CD14-positive monocyte (primary cell): ENCODE data around the gene SLC22A12. TPM values are rescaled to one million over a fixed set of nuclear protein-coding genes. Genes with fewer than 3 reads are reported as not detected.

Source experiments
- DNase-seq, 3 donors: peaks; one replicate each; pipeline ENCODE4 v3.0.0-alpha.2; 2011 to 2022
- H2AFZ ChIP-seq: 2 replicates; pipeline ENCODE4 v1.6.0; 2012; ENCODE audit warnings: mild to moderate bottlenecking, low read depth, low read length, inconsistent platforms; ENCODE audit not compliant: insufficient read depth, poor library complexity, severe bottlenecking
- H3K27ac ChIP-seq, 2 donors: 1 replicate in 1 of 2; 2 replicates in 1 of 2; pipeline ENCODE4 v1.5.1; 2012 to 2013; ENCODE audit warnings: low read length in 2 of 2, control low read depth in 1 of 2, inconsistent platforms in 1 of 2, low read depth in 1 of 2, mild to moderate bottlenecking in 1 of 2
- H3K27me3 ChIP-seq, 2 donors: one replicate each; pipeline versions ENCODE4 v1.6.0 to v1.6.1; 2011 to 2013; ENCODE audit warnings: low read length in 2 of 2; ENCODE audit not compliant: control insufficient read depth in 2 of 2, insufficient read depth in 2 of 2
- H3K36me3 ChIP-seq, 2 donors: replicated peaks in 1 of 2; 1 replicate in 1 of 2; 2 replicates in 1 of 2; pipeline versions ENCODE4 v1.5.1 to v1.6.1; 2012 to 2013; ENCODE audit warnings: low read length in 2 of 2, control low read depth in 1 of 2, inconsistent platforms in 1 of 2, mild to moderate bottlenecking in 1 of 2; ENCODE audit not compliant: insufficient read depth in 2 of 2, control insufficient read depth in 1 of 2
- H3K4me1 ChIP-seq, 2 donors: 1 replicate in 1 of 2; 2 replicates in 1 of 2; pipeline versions ENCODE4 v1.5.1 to v1.6.1; 2012 to 2013; ENCODE audit warnings: low read length in 2 of 2, control low read depth in 1 of 2, inconsistent platforms in 1 of 2, mild to moderate bottlenecking in 1 of 2, moderate library complexity in 1 of 2; ENCODE audit not compliant: insufficient read depth in 2 of 2, control insufficient read depth in 1 of 2
- H3K4me2 ChIP-seq: replicated peaks from 2 replicates; pipeline ENCODE3; 2012; ENCODE audit warnings: low read length, moderate library complexity, mild to moderate bottlenecking; ENCODE audit not compliant: poor library complexity, severe bottlenecking; ENCODE audit errors: extremely low read depth
- H3K4me3 ChIP-seq, 3 experiments: fragments of 200-600 bp in 1 of 3; sonication (generic) in 1 of 3; replicated peaks in 1 of 3; 1 replicate in 2 of 3; 2 replicates in 1 of 3; pipeline ENCODE4 v1.5.1; 2011 to 2013; ENCODE audit warnings: low read length in 3 of 3, mild to moderate bottlenecking in 3 of 3, control low read depth in 2 of 3, low read depth in 2 of 3, inconsistent platforms in 1 of 3, moderate library complexity in 1 of 3
- H3K79me2 ChIP-seq: 2 replicates; pipeline ENCODE4 v1.6.0; 2012; ENCODE audit warnings: mild to moderate bottlenecking, control low read depth, inconsistent platforms, low read length, moderate library complexity; ENCODE audit not compliant: insufficient read depth
- H3K9ac ChIP-seq: 2 replicates; pipeline ENCODE4 v1.6.0; 2017; ENCODE audit warnings: low read length, mild to moderate bottlenecking; ENCODE audit not compliant: insufficient read depth, poor library complexity, severe bottlenecking
- H3K9me3 ChIP-seq, 2 donors: replicated peaks in 1 of 2; 1 replicate in 1 of 2; 2 replicates in 1 of 2; pipeline versions ENCODE4 v1.5.1 to v1.6.1; 2012 to 2013; ENCODE audit warnings: low read length in 2 of 2, control low read depth in 1 of 2; ENCODE audit not compliant: control insufficient read depth in 1 of 2, insufficient read depth in 1 of 2
- H4K20me1 ChIP-seq: 2 replicates; pipeline ENCODE4 v1.6.0; 2012; ENCODE audit warnings: mild to moderate bottlenecking, low read length, control low read depth, moderate library complexity; ENCODE audit not compliant: insufficient read depth
- H3K27ac Mint-ChIP-seq, 7 donors: one replicate each; pipeline ENCODE4 v1.8.0; 2020; ENCODE audit warnings: mild to moderate bottlenecking in 7 of 7, mixed read lengths in 7 of 7, moderate library complexity in 6 of 7, inconsistent platforms in 2 of 7
- H3K27me3 Mint-ChIP-seq, 3 donors: one replicate each; pipeline ENCODE4 v1.8.0; 2021 to 2022; ENCODE audit warnings: low read depth in 3 of 3, mild to moderate bottlenecking in 3 of 3, mixed read lengths in 3 of 3, moderate library complexity in 3 of 3, inconsistent platforms in 1 of 3
- H3K36me3 Mint-ChIP-seq, 2 donors: one replicate each; pipeline ENCODE4 v1.8.0; 2020; ENCODE audit warnings: mixed read lengths in 2 of 2, inconsistent platforms in 1 of 2, mild to moderate bottlenecking in 1 of 2
- H3K4me1 Mint-ChIP-seq: one replicate; pipeline ENCODE4 v1.8.0; 2020; ENCODE audit warnings: mild to moderate bottlenecking, mixed read lengths
- H3K4me3 Mint-ChIP-seq, 2 donors: one replicate each; pipeline ENCODE4 v1.8.0; 2020; ENCODE audit warnings: mild to moderate bottlenecking in 2 of 2, mixed read lengths in 2 of 2, moderate library complexity in 1 of 2
- H3K9me3 Mint-ChIP-seq, 7 donors: one replicate each; pipeline ENCODE4 v1.8.0; 2020 to 2022; ENCODE audit warnings: mixed read lengths in 7 of 7, mild to moderate bottlenecking in 6 of 7, moderate library complexity in 6 of 7, inconsistent platforms in 2 of 7
- CTCF ChIP-seq: fragments of 200-600 bp; IDR thresholded peaks from one replicate; pipeline ENCODE4 v1.8.0; 2022; ENCODE audit warnings: antibody characterized with exemption, mild to moderate bottlenecking
- WGBS: methylation state at CpG from one replicate; pipeline ENCODE4 v1.1.5; 2013; ENCODE audit warnings: missing lambda C conversion rate; ENCODE audit not compliant: insufficient coverage; 5-methylcytosine and 5-hydroxymethylcytosine counted together
- intact Hi-C, 2 donors: fragments of 100-400 bp; cut with micrococcal nuclease; formaldehyde crosslinking; loops; one replicate each; pipeline versions ENCODE4 v1.15.0 to v1.15.1; 2023
- polyA plus RNA-seq, 3 donors: library from polyadenylated mRNA; depleted of rRNA in 1 of 3; unstranded in 2 of 3; stranded (reverse) in 1 of 3; fragments of 300-500 nt in 2 of 3; fragments of >200 nt in 1 of 3; fragmentation: Illumina TruSeq in 2 of 3; gene quantifications; 1 replicate in 2 of 3; 2 replicates in 1 of 3; pipeline ENCODE4 v1.2.3, GENCODE V29; 2012 to 2021

Gene SLC22A12
- polyA plus RNA-seq, 3 donors: not detected

- Mint-ChIP-seq H3K27me3 (peaks cover 4 to 7% (median 5%) of the 10 kb centered on the region in 3 donors), H3K4me1 (peaks cover 7% of the 10 kb centered on the region), H3K9me3 (peaks cover 0 to 3% (median 0%) of the 10 kb centered on the region in 7 donors), H3K4me3 (no peak overlapping the region), H3K27ac (no peak overlapping the region), H3K36me3 (no peaks in the 10 kb centered on the region)
- DNase-seq: no peak
- no peaks in the 10 kb centered on the region for H3K4me1 ChIP-seq
- intact Hi-C loops: no loop called here
- no peaks in the 10 kb centered on the region for H3K36me3 ChIP-seq
- H4K20me1 ChIP-seq: no peaks in the 10 kb centered on the region
- no peak overlapping the region for H3K4me2 ChIP-seq
- H3K79me2 ChIP-seq: no peaks in the 10 kb centered on the region
- 92% methylated on average over 19 of the region's 19 CpGs for WGBS
- no peak overlapping the region for H3K9ac ChIP-seq
- TF ChIP-seq CTCF: no peak
- H3K27ac ChIP-seq: no peak overlapping the region
- H3K27me3 ChIP-seq: no peaks in the 10 kb centered on the region
- H3K4me3 ChIP-seq: no peak overlapping the region
- H2AFZ ChIP-seq: no peak overlapping the region
- H3K9me3 ChIP-seq: no peaks in the 10 kb centered on the region
Measured at GRCh38 chr11:64600281-64600992, 9.4 kb downstream of the SLC22A12 start.

GRCh38 chr11:64601605-64602465 is 10.8 kb downstream of the SLC22A12 start:
- H3K4me1 Mint-ChIP-seq: peaks cover 10% of the 10 kb centered on the region
- Histone ChIP-seq H3K9ac (no peak overlapping the region), H3K27ac (no peak overlapping the region), H3K36me3 (no peaks in the 10 kb centered on the region), H4K20me1 (no peaks in the 10 kb centered on the region), H3K79me2 (no peaks in the 10 kb centered on the region), H3K4me2 (no peak overlapping the region), H3K27me3 (no peaks in the 10 kb centered on the region), H3K9me3 (no peaks in the 10 kb centered on the region), H2AFZ (no peak overlapping the region), H3K4me1 (no peaks in the 10 kb centered on the region), H3K4me3 (no peak overlapping the region)
- H3K4me3 Mint-ChIP-seq: no peak overlapping the region
- intact Hi-C loops: no loop called here
- peak overlapping the region in 1 of 7 donors; percentile 1 for H3K27ac Mint-ChIP-seq
- H3K9me3 Mint-ChIP-seq: peaks cover 0 to 3% (median 0%) of the 10 kb centered on the region in 7 donors
- H3K27me3 Mint-ChIP-seq: peaks cover 6 to 10% (median 6%) of the 10 kb centered on the region in 3 donors
- no peak for DNase-seq
- no peaks in the 10 kb centered on the region for H3K36me3 Mint-ChIP-seq
- 85% methylated on average over 9 of the region's 12 CpGs for WGBS
- no peak for TF ChIP-seq CTCF
